ENCODE data around the gene LYSET.

DNA sequence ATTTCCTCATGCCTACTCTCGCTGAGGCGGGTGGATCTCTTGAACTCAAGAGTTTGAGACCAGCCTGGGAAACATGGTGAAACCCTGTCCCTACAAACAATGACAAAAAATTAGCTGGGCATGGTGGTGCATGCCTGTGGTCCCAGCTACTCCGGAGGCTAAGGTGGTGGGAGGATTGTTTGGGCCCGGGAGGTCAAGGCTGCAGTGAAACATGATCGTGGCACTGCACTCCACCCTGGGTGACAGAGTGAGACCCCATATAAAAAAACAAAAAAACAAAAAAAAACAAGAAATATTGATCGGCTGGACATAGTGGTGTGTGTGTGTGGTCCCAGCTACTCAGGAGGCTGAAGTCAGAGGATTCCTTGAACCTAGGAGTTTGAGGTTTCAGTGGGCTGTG is 9.6 kb upstream of the LYSET start:
- TF ChIP-seq POLR2A (IDR thresholded peaks at IDR 0.05) = no peak
- TF ChIP-seq, protein P1, sequence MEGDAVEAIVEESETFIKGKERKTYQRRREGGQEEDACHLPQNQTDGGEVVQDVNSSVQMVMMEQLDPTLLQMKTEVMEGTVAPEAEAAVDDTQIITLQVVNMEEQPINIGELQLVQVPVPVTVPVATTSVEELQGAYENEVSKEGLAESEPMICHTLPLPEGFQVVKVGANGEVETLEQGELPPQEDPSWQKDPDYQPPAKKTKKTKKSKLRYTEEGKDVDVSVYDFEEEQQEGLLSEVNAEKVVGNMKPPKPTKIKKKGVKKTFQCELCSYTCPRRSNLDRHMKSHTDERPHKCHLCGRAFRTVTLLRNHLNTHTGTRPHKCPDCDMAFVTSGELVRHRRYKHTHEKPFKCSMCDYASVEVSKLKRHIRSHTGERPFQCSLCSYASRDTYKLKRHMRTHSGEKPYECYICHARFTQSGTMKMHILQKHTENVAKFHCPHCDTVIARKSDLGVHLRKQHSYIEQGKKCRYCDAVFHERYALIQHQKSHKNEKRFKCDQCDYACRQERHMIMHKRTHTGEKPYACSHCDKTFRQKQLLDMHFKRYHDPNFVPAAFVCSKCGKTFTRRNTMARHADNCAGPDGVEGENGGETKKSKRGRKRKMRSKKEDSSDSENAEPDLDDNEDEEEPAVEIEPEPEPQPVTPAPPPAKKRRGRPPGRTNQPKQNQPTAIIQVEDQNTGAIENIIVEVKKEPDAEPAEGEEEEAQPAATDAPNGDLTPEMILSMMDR (IDR thresholded peaks at IDR 0.05 in 8 of 11, conservative IDR thresholded peaks at IDR 0.05 in 3 of 11) = no peak
